ENCODE measurements around the gene ATP9B. TPM values are rescaled to one million over a fixed set of nuclear protein-coding genes. Genes with fewer than 3 reads are reported as not detected.

ATP9B gene
- total RNA-seq, 2 donors from 2014 or later, result 15.4 to 17.6 TPM

DNA sequence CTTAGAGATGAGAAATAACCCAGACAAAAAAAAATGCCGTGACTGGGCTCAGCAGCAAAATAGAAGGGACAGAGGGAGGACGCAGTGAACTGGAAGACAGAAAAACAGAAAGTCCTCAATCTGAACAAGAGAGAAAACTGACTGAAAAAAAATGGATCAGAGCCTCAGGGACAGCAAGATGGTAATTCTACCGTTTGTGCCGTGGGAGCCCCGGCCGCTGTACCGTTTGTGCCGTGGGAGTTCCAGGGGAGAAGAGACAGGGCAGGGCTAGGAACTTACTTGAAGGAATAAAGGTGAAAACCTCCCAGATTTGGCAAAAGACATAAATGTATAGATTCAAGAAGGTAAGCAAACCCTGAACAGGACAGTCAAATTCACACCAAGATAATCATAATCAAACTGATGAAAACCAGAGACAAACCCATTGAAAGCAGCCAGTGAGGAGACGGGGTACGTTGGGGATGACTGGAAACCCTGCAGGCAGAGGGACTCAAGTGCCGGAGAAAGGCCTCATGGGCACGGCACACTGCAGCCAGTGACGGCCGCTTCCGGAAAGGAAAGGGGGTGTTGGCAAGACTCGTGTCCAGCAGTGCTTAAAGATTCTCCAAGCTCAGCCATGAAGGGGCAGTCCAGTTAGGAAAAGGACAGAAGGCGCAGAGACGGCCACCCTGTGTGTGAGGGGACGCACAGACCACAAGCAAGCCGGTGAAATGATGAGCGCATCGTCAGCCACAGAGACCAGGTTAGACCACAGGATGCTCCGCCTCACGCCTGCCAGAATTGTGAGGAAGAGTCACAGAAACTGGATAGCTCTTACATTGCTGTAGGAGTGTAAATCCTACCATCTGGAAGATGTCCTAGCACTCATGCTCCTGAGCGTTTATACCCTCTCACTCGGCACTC is 286.5 kb downstream of the ATP9B start:
- Histone ChIP-seq H3K9me3 (no peaks in the 10 kb centered on the region), H3K4me1 (no peaks in the 10 kb centered on the region), H3K27ac (no peak overlapping the region), H3K27me3 (no peaks in the 10 kb centered on the region), H3K36me3 (peaks cover 15% of the 10 kb centered on the region), H3K4me3 (no peak overlapping the region)
- TF ChIP-seq CTCF (IDR thresholded peaks at IDR 0.05), result no peak
- no peak for DNase-seq (ENCODE audit: low spot score)

DNA sequence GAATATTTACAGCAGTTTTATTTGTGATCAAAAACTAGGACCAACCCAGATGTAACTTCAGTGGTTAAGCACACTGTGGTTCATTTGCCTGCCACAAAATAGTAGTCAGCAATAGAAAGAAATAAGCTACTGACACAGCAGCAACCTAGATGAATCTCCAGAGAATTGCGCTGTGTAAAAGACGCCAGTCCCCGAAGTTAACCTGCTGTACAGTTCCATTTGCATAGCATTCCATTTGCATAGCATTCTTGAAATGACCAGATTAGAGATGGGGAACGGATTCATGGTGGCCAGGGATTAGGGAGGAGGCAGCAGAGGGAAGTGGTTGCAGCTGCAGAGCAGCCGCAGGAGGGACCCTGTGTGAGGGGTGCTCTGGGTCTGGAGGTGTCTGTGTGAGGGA is 287.2 kb downstream of the ATP9B start:
- no peak for DNase-seq (ENCODE audit: low spot score)
- Histone ChIP-seq H3K27ac (no peak overlapping the region), H3K4me1 (no peaks in the 10 kb centered on the region), H3K27me3 (no peaks in the 10 kb centered on the region), H3K4me3 (no peak overlapping the region), H3K9me3 (no peaks in the 10 kb centered on the region), H3K36me3 (peaks cover 22% of the 10 kb centered on the region)
- no peak for TF ChIP-seq CTCF (IDR thresholded peaks at IDR 0.05)

DNA sequence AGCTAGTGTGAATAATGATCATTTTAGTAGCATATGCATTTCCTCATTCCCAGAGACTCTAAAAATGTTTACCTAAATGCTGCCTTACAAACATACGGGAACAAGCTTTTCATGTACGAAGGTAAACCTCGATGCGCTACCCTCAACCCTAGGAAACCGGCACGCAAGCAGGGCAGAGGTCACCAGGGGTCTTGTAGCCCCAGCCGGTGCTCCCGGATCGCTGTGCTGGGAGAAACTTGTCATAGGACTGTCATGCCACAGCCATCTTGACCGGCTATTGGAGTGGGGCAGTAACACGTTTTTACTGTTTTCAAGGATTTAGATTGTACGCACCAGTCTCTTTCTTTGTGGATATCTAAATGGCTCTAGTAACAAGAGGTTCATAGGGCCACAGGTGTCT is 291.7 kb downstream of the ATP9B start:
- H3K27ac ChIP-seq, result no peak overlapping the region
- peaks cover 37% of the 10 kb centered on the region for H3K36me3 ChIP-seq
- H3K4me3 ChIP-seq, result no peak overlapping the region
- no peaks in the 10 kb centered on the region for H3K9me3 ChIP-seq
- H3K27me3 ChIP-seq, result no peaks in the 10 kb centered on the region
- no peaks in the 10 kb centered on the region for H3K4me1 ChIP-seq
- no peak for TF ChIP-seq CTCF (IDR thresholded peaks at IDR 0.05)
- no peak for DNase-seq (ENCODE audit: low spot score)

DNA sequence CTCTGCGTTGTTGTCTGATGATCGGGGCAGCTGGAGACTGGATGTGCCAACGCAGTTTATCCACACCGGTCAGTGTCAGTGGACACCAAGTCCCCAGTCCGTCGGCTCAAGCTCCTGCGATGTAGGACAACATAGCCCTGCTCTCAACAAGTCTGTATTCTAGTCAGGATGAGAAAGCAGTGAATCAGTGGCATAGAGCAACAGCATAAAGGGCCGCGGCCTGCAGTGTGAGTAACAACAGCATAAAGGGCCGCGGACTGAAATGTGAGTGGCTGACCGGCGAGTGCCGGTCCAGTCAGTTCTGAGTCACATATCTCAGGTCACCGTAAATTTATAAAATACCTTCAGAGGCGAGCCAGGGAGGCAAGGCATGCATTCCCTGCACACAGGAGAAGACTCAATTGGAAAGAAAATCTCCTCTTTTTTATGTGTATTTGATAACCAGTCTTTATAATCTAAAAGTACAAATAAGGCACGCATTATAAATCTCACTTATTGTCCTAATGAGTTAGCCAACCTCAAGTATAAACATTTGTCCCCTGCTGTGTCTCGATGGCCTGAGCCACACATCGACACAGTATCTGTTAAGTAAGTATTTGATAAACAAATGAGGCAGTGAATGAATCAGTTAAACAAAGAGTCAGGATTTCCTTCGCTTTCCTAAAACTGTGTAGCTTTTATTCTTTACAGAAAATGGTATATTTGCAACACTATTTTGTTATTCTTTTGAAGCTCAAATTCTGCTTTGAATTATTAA is 292.8 kb downstream of the ATP9B start:
- no peak overlapping the region for H3K27ac ChIP-seq
- H3K36me3 ChIP-seq, result peaks cover 37% of the 10 kb centered on the region
- H3K4me3 ChIP-seq, result no peak overlapping the region
- no peaks in the 10 kb centered on the region for H3K9me3 ChIP-seq
- DNase-seq (ENCODE audit: low spot score), result no peak
- H3K27me3 ChIP-seq, result no peaks in the 10 kb centered on the region
- TF ChIP-seq CTCF (IDR thresholded peaks at IDR 0.05), result no peak
- H3K4me1 ChIP-seq, result no peaks in the 10 kb centered on the region

DNA sequence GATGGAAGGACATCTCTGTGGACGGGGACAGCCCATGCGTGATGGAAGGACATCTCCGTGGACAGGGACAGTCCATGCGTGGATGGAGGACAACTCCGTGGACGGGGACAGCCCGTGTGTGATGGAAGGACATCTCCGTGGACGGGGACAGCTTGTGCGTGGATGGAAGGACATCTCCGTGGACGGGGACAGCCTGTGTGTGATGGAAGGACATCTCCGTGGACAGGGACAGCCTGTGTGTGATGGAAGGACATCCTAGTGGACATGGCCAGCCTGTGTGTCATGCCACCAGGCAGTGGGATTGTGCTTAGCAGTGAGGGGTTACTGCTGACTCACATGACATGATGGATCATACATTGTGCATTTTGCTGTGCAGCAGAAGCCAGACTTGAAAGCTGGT is 296.5 kb downstream of the ATP9B start:
- H3K4me1 ChIP-seq, result no peaks in the 10 kb centered on the region
- H3K36me3 ChIP-seq, result peaks cover 21% of the 10 kb centered on the region
- H3K27ac ChIP-seq, result no peak overlapping the region
- no peaks in the 10 kb centered on the region for H3K27me3 ChIP-seq
- H3K9me3 ChIP-seq, result no peaks in the 10 kb centered on the region
- DNase-seq (ENCODE audit: low spot score), result no peak
- H3K4me3 ChIP-seq, result no peak overlapping the region
- TF ChIP-seq CTCF (IDR thresholded peaks at IDR 0.05), result no peak

All from right atrium auricular region (tissue), 2 donors.